GM18861 (cell line): ENCODE results near the gene LURAP1L.

Experiments
- ATAC-seq: cut with Tn5 transposase; IDR thresholded peaks from one replicate; pipeline ENCODE4 v1.9.1; 2021; ENCODE audit not compliant: unreplicated experiment

LURAP1L gene

DNA sequence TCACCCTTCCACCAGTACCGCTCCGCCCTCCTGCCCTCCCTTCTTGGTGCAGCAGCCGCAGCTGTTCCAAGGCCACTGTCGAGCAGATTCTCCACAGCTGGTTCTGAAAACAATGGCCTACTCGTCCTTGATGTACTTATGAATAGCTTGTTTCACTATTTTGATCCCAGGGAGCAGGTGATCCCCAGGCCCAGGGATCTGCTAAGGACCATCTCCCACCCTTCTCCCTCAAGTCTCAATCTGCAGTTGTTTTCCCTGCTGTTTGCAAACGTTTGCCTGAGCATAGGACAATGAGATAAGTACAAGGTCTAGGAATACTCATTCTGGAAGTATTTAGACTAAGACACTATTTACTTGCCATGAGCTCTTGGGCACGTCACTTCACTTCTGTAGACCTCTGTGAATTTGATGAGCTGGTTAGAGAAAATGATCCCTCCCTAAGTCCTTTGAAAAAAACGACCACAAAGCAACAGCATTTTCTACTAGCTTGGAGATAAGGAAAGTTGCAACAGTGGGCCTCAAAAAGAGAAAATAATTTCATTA lies 1.8 kb downstream of the LURAP1L start:
- ATAC-seq, result no peak

DNA sequence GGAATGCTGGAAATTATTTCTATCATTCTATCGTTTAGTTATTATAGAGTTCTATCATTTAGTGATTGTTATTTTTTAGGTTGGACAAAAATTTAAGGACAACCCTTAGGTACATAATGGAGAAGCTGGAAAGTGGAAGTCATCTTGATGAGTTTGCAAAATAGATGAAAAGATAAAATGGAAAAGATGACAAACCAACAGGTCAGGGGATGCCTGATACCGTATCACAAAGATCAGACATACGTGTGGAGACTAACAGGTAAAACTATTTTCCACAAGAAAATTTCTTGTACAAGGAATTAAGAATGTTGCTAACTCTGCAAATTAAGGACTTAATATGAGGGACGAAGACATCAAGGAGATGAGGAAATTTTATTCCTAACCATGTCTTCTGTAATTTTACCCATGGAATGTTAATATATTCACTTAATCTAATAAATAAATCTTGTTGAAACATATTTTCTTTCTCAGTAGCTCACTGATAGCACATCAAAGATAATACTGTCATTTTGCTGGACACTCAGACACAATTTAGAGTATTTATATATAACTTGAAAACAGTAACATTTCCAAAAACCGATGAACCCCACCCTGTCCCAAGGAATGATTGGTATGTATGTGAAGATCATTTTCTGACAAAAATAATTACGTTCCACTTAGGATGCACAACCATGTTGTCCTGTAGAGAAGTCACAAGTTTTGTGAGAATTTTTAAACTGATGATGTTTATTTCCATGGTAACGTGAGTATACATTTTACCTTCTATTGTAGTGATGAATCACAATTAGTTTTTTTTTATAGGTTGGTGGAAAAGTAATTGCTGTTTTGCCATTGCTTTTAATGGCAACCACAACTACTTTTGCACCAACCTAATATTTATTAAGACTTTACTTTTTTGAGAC lies 2.6 kb downstream of the LURAP1L start:
- no peak for ATAC-seq

DNA sequence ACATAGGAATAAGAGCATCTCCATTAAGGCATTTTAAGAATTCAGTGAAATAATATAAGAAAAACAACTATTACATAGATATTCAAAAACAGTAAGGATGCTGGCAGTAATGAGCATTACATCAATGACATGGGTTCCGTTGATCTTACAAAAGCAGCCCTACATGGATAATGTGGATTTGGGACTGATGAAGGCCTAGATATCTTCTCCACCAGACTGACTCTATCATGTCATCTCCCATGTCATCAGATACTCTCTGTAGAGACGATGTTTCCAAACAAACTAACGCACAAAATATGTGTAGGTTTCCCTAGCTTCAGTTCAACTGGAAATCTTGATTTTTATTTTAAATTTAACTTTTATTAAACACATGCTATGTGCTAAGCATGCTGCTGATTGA lies 3.6 kb downstream of the LURAP1L start:
- no peak for ATAC-seq

DNA sequence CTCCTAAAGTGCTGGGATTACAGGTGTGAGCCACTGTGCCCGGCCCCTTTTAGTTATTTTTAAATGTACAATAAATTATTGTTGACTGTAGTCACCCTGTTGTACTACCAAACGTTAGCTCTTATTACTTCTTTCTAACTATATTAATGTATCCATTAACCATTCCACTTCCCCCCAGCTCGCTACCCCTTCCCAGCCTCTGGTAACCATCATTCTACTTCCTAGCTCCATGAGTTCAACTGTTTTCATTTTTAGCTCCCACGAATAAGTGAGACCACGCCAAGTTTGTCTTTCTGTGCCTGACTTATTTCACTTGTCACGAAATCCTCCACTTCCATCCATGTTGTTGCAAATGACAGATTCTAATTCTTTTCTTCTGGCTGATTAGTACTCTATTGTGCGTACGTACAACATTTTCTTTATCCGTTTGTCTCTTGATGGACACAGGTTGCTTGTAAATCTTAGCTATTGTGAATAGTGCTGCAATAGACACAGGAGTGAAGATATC lies 6.5 kb downstream of the LURAP1L start:
- no peak for ATAC-seq

DNA sequence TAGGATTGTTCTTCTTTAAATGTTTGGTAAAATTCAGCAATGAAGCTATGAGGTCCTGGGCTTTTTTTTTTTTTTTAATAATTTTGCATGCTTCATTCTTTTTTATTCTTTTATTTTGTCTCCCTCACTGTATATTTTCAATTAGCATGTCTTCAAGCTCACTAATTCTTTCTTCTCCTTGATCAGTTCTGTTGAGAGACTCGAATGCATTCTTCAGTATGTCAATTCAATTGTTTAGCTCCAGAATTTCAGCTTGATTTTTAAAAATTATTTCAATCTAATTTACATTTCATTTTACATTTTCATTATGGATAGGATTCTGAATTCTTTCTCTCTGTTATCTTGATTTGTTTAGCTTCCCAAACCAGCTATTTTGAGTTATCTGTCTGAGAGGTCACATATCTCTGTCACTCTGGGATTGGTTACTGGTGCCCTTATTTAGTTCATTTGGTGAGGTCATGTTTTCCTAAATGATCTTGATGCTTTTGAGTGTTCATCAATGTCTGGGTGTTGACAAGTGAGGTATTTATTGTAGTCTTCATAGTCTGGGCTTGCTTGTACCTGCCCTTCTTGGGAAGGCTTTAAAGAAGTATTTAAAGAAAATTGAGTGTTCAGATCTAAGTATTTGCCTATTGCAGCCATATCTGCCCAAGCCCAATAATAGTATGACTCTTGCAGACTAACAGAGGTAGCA lies 9.1 kb downstream of the LURAP1L start:
- ATAC-seq, result no peak

DNA sequence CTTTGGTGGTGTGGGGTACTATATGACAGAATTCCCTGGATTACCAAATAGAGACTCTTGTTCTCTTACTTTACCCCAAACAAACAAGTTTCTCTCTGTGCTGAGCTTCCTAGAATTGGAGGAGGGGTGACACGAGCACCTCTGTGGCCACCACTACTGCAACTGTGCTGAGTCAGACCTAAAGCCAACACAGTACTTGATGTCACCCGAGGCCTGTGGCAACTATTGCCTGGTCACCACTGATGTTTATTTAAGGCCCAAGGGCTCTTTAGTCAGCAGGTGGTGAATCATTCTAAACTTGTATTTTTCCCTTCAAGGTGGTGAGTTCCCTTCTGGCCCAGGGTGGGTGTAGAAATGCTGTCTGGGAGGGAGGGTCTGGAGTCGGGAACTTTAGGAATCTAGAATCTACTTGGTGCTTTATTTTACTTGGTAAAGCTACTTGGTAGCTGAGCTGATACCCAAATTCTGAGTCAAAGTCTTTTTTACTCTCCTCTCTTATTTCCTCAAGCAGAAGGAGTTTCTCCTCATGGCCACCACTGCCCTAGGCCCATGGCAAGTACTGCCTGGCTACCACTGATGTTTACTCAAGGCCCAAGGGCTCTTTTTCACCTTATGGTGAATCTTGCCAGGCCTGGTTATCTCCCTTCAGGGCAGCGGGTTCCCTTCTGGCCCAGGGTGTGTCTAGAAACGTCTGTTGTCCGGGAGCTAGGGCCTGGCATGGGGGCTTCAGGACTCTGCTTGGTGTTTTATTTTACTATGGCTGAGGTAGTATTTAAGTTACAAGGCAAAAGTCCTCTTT lies 9.8 kb downstream of the LURAP1L start:
- ATAC-seq, result peak; percentile 75

DNA sequence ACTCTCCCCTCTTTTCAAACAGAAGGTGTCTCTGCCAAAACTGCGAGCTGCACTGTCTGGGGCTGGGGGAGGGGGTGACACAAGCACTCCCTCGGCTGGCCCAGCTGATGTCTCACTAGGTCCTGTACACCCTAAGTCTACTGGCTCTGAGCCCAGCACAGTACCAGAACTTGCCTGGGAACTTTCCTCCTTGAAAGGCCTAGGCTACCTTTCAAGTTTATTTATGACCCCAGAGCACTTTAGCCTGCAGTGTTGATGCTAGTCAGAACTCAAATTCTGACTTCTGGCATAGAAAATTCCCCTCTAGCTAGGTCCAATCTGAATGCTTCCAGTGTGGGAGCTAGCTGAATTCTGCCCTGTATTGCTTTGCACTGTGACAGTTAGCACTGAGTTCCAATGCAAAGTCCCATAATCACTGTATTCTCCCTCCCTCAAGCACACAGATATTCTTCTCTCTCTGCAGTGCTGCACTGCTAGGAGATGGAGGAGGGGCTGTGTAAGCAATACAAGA lies 10.5 kb downstream of the LURAP1L start:
- ATAC-seq, result no peak

DNA sequence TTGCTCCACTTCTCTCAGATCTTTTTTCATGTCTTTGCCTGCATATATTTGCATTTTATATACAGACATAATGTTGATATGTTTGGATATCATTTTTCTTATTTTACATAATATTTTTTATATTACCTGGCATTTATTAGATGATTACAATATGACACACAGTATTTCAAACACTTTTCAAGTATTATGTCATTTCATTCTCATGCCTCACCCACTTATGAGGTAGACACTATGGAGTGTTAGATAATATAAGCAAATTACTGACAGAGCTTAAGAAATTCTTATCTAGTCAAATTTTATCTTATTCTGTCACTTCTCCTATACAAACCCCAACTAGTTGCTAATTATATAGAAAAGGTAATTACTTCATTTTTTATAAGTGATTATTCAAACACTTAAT lies 11.1 kb downstream of the LURAP1L start:
- ATAC-seq, result no peak

DNA sequence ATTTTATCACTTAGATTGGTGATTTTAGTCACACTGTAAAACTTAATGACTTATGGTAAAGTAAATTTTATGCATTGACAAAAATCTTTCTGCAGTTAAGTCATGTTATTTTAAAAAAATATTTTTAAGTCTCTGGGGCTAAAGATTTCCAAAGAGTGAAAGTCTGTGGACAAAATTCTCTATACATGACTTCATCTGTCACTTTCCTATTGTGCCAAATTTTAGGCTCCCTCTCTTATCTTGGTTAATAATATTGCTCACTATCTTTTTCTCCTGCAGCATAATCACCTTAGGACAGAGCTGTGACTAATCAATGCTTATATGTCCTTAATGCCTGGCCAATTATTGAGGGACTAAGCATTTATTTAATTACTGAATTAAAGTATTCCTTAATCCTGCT lies 15.2 kb downstream of the LURAP1L start:
- ATAC-seq, result no peak

DNA sequence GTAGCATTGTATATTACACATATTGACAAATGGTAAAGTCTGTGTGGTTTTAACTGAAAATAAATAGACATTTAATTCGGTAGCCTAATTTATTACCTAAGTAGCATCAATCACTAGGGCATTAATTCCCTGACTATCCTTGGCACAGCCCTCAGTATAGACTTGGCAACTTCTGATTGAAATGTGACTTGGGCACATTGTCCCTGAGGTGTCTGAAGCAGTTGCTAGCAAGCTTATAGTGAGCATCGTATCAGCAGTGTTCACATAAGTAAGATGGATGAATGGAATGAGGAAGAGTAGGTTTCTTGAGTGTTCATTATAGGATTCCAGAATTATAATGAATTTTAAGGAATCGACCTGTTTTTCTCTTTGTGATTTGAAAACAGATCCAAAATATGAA lies 16.1 kb downstream of the LURAP1L start:
- no peak for ATAC-seq

DNA sequence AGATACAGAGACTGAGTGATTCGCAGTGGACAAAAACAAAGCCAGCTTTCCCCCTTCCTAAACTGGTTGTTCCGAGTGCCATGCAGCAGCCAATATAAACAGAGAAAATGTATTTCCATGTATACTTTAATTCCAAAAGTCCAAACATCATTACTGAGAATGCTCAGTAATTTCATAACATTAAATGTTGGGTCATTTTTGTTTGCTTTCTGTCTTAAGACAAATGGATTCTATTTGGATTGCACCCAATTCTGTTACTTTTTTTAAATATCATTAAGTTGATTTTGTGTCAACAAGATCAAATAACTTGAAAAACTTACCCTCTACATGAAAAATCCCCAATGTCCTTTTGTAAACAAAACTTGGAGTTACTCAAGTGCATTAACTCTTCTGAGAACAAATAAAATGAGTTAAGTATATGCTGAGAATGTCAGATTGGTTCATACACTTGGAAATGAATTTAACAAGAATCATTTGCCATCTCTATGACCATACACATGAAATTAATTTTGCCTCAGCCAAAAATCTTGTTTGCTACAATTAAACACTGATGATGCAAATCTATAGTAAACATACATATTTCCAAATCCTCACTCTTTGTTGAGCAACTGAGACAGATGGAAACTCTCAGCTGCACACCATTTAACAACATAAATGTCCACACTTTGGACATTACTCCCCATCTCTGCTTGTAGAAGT lies 19.4 kb downstream of the LURAP1L start:
- ATAC-seq, result no peak

DNA sequence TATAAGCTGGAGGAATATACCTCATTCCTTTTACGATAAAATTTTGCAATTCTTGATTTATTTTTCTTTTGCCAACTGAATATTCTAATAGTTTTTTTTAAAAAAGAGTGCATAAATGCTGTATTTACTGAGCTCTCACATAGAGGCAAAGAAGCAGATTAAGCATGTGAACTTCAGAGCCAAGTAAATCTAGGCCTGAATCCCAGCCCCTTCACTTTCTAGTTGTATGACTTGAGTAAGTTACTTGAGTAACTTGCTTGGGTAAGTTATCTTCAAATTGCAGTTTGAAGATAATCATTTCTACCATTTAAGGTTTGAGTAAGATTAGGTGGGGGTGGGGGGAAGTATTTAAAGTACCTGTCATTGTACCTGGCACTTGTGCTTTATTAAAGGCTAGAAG lies 21.8 kb downstream of the LURAP1L start:
- ATAC-seq, result no peak

DNA sequence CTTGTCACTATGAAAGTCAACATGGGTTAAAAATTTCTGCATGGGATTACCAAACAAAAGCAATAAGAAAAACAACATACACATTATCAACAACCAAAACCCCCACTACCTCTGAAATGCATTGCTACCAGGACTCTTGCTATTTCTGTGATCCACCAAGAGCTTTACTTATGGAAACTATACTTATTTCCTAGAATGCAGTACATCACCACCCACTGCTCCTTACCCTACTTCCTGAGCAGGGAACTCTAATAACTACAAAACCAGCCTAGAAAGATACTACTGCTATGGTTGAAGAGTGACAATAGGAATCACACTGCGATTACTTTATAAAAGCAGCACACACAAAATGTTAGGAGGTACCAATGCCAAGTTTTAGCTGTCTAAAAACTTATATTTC lies 22.2 kb downstream of the LURAP1L start:
- ATAC-seq, result no peak

DNA sequence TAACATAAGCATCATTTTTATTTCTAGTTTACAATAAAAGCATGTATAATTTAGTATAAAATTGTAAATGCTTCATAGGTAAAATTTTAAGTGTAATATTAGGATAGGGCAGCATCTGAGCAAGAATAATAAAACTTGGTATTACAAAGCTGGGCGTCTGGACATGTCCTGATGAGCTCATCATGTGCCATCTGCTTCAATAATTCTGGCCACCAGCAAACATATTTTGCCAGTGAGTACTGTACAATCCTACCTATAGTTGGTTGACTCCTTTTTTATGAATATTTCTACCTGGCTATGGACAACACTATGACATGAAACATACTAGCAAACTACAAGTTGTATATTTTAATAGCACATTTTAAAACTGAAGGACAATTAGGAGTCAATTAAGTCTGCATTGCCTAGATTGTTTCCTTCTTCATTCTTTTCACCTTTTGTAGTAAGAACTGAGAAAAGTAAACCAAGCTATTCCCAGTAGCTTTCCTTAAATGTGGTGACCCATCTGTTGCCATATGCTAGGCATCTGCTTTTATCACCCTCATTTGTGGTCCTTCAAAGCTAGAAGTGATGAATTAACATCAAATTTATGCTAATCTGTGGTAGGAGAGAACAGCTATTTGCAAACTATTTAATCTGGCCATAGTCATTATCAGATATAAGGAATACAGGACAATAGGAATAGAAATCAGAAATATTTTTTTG lies 23.4 kb downstream of the LURAP1L start:
- no peak for ATAC-seq

DNA sequence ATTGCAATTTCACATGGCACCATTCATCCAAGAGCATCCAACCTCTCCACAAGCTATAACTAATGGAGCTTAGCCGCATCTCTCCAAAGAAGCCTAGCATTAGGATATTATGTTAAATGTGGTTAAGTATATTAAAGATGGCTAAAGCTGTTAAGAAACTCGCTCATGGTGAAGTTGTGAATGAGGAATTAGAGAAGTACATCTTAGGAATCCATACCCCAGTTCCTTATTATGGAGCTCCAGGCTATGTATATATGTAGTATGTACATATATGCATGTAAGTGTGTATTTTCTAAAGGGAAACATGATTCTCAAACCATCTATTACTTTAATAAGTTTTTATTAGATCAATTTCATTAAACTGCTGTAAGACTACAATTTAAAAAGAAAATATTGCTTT lies 26.4 kb downstream of the LURAP1L start:
- no peak for ATAC-seq

DNA sequence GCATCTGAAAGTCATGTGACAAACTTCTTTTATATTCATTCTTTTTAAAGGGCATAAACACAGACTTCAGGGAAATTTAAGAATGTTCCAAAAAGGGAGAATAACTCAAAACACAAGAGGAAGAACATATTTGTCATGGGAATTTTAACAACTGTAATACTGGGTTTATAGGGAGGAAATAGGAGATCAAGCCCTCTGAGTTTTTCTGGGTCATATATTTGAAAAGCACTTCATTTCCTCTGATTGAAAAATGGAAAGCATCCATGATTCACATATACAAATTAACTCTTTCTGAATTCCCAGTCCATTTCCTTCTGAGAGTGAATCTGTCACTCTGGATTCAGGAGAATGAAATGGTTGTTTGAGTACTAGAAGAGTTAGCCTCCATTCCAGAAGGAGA lies 26.8 kb downstream of the LURAP1L start:
- ATAC-seq, result no peak

DNA sequence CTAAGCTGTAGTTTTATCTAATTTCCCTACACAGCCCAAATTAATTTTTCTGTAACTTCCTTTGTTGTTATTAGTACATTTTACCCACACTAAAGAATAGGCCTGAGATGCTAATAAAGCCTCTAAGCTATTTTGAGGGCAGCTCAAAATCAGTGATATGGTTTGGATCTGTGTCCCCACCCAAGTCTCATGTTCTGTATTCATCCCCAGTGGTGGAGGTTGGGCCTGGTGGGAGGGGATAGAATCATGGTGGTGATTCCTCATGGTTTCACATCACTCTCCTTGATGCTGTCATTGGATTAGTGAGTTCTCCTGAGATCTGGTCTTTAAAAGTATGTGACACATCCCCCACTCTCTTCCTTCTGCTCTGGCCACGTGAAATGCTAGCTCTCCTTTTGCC lies 27.3 kb downstream of the LURAP1L start:
- ATAC-seq, result no peak

DNA sequence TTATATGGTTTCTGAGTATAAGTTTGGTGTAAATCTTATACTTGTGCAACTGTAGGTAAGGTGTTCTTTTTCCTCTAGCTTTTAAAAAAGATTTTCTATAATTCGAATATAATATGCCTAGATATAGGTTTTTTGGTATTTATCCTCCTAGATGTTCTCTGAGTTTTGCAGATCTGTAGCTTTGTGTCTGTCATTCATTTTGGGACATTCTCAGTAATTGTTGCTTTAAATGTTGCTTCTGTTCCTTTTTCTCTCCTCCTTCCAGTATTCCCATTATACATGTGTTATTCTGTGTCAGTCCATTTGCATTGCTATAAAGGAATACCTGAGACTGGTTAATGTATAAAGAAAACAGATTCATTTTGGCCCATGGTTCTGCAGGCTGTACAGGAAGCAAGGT lies 33.7 kb downstream of the LURAP1L start:
- no peak for ATAC-seq

DNA sequence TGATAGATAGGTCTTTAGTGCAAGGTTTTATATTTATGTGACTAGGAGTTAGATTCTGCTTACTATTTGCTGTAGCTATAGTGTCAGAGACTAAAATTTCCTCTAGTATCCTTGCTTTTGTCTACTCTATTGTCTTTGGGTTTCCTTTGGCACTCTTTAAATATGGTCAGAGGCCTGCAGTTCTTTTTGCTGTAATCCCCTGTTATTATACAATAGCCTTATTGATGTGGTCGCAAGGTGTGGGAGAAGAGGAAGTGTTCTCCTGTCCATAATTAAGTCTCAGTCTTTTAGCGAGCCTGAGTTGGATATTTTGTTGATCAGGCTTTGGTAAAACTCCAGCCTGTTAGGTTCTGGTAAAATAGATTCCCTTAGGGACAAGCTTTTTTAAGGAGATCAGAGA lies 34.9 kb downstream of the LURAP1L start:
- ATAC-seq, result no peak

DNA sequence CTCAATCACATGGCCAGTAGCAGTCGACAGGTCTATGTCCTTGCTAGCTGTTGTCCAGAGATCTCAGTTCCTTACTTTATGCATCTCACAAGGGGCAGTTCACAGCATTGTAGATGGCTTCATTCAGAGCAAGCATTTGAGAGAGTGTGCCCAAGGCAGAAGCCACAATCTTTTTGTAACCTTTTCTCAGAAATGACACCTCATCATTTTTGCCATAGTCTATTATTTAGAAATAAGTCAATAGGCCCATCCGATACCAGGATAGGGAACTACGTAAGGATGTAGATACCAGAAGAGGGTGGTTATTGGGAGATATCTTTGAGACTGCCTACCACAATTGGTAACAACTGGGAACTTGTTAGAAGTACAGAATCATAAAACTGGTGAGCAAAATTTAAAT lies 37.1 kb downstream of the LURAP1L start:
- no peak for ATAC-seq
